Measurements from ENCODE around the gene FKBP11.

DNA sequence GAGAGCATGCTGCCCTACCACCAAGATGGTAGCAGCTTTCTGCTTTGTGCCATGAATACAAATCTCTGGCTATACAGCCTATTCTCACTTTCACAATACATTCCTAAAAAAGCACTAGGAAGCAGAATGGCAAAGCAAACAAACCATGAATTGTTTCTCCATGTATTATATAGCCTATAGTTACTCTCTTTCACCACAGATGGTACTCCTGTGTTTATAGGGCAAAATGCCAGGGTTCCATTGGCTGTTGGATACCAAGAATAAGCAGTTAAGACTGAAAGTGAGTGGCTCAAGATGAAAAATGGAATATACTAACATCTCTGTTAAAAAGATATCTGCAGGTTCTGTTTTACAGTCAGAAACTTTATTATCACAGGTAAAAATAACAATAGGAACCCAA, 20.9 kb upstream of the FKBP11 start:
- TF ChIP-seq, protein P1, sequence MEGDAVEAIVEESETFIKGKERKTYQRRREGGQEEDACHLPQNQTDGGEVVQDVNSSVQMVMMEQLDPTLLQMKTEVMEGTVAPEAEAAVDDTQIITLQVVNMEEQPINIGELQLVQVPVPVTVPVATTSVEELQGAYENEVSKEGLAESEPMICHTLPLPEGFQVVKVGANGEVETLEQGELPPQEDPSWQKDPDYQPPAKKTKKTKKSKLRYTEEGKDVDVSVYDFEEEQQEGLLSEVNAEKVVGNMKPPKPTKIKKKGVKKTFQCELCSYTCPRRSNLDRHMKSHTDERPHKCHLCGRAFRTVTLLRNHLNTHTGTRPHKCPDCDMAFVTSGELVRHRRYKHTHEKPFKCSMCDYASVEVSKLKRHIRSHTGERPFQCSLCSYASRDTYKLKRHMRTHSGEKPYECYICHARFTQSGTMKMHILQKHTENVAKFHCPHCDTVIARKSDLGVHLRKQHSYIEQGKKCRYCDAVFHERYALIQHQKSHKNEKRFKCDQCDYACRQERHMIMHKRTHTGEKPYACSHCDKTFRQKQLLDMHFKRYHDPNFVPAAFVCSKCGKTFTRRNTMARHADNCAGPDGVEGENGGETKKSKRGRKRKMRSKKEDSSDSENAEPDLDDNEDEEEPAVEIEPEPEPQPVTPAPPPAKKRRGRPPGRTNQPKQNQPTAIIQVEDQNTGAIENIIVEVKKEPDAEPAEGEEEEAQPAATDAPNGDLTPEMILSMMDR (IDR thresholded peaks at IDR 0.05), result no peak
- no peak for TF ChIP-seq POLR2A (IDR thresholded peaks at IDR 0.05)

Data from breast epithelium (tissue), 3 donors.